Measurements from ENCODE around the gene TPK1.

TPK1 gene

GRCh38 chr7:144629011-144629410 is 206.8 kb downstream of the TPK1 start:
- no peak overlapping the region for H3K27ac ChIP-seq
- H2AFZ ChIP-seq (ENCODE audit: low read depth): no peak overlapping the region
- TF ChIP-seq, protein P1, sequence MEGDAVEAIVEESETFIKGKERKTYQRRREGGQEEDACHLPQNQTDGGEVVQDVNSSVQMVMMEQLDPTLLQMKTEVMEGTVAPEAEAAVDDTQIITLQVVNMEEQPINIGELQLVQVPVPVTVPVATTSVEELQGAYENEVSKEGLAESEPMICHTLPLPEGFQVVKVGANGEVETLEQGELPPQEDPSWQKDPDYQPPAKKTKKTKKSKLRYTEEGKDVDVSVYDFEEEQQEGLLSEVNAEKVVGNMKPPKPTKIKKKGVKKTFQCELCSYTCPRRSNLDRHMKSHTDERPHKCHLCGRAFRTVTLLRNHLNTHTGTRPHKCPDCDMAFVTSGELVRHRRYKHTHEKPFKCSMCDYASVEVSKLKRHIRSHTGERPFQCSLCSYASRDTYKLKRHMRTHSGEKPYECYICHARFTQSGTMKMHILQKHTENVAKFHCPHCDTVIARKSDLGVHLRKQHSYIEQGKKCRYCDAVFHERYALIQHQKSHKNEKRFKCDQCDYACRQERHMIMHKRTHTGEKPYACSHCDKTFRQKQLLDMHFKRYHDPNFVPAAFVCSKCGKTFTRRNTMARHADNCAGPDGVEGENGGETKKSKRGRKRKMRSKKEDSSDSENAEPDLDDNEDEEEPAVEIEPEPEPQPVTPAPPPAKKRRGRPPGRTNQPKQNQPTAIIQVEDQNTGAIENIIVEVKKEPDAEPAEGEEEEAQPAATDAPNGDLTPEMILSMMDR (conservative IDR thresholded peaks at IDR 0.05; ENCODE audit: low read depth, low read length): no peak
- H3K27me3 ChIP-seq (ENCODE audit: insufficient read depth, low read depth): no peaks in the 10 kb centered on the region
- no peaks in the 10 kb centered on the region for H3K79me2 ChIP-seq (ENCODE audit: insufficient read depth, low read depth)
- no peaks in the 10 kb centered on the region for H3K4me1 ChIP-seq (ENCODE audit: low read depth, poor library complexity, severe bottlenecking)
- no peak overlapping the region for H3K9ac ChIP-seq
- no peaks in the 10 kb centered on the region for H3K36me3 ChIP-seq (ENCODE audit: insufficient read depth)
- no peak overlapping the region for H3K4me3 ChIP-seq (IDR thresholded peaks at IDR 0.05; ENCODE audit: insufficient read depth, low read depth, low read length)
- no peak overlapping the region for H3K4me2 ChIP-seq
- H4K20me1 ChIP-seq (ENCODE audit: insufficient read depth): no peaks in the 10 kb centered on the region

DNA sequence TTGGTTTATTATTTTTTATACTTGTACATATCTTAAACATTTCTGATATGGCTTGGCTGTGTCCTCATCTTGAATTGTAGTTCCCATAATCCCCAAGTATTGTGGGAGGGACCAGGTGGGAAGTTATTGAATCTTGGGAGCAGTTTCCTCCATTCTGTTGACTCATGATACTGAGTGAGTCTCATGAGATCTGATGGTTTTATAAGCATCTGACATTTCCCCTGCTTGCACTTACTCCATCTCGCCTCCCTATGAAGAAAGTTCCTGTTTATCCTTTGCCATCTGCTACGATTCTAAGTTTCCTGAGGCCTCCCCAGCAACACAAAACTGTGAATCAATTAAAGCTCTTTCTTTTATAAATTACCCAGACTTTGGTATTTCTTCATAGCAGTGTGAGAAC is 207.7 kb downstream of the TPK1 start:
- Histone ChIP-seq H3K9ac (no peak overlapping the region), H3K79me2 (ENCODE audit: insufficient read depth, low read depth) (no peaks in the 10 kb centered on the region)

DNA sequence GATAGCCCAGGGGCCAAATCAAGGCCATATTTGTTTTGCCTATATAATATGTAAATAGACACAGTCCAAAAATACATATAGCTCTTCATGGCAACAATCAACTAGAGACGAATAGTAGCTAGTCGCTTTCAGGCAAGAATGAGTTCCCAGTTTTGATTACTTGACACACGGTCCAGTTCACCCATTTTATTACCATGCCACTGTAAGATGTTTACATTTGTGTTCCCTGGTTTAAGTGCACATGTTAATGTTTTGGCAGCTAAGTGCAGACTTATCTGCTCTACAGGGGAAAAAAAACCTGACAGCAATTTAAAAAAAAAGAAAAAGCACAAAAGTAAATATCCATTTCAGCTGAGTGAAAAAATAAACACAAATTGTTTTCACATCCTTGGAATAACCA is 213.1 kb downstream of the TPK1 start:
- Histone ChIP-seq H3K79me2 (ENCODE audit: insufficient read depth, low read depth) (no peaks in the 10 kb centered on the region), H3K9ac (no peak overlapping the region), H3K4me2 (no peak overlapping the region), H3K27ac (no peak overlapping the region), H4K20me1 (ENCODE audit: insufficient read depth) (no peaks in the 10 kb centered on the region), H3K4me1 (ENCODE audit: low read depth, poor library complexity, severe bottlenecking) (no peaks in the 10 kb centered on the region), H3K36me3 (ENCODE audit: insufficient read depth) (no peaks in the 10 kb centered on the region), H3K27me3 (ENCODE audit: insufficient read depth, low read depth) (no peaks in the 10 kb centered on the region), H3K4me3 (IDR thresholded peaks at IDR 0.05; ENCODE audit: insufficient read depth, low read depth, low read length) (no peak overlapping the region), H2AFZ (ENCODE audit: low read depth) (no peak overlapping the region)
- TF ChIP-seq, protein P1 (conservative IDR thresholded peaks at IDR 0.05; ENCODE audit: low read depth, low read length): no peak

More for the DNA sequence above, 207.7 kb downstream of the TPK1 start:
- TF ChIP-seq, protein P1 (conservative IDR thresholded peaks at IDR 0.05; ENCODE audit: low read depth, low read length): no peak
- H3K27me3 ChIP-seq (ENCODE audit: insufficient read depth, low read depth): no peaks in the 10 kb centered on the region
- H3K4me1 ChIP-seq (ENCODE audit: low read depth, poor library complexity, severe bottlenecking): no peaks in the 10 kb centered on the region
- H2AFZ ChIP-seq (ENCODE audit: low read depth): no peak overlapping the region
- no peak overlapping the region for H3K4me3 ChIP-seq (IDR thresholded peaks at IDR 0.05; ENCODE audit: insufficient read depth, low read depth, low read length)
- no peaks in the 10 kb centered on the region for H3K36me3 ChIP-seq (ENCODE audit: insufficient read depth)
- H3K4me2 ChIP-seq: no peak overlapping the region
- no peaks in the 10 kb centered on the region for H4K20me1 ChIP-seq (ENCODE audit: insufficient read depth)
- no peak overlapping the region for H3K27ac ChIP-seq

GRCh38 chr7:144606261-144606660 is 229.6 kb downstream of the TPK1 start:
- H4K20me1 ChIP-seq (ENCODE audit: insufficient read depth): no peaks in the 10 kb centered on the region
- H3K4me2 ChIP-seq: no peak overlapping the region
- H3K9ac ChIP-seq: no peak overlapping the region
- no peak overlapping the region for H3K27ac ChIP-seq
- H3K4me1 ChIP-seq (ENCODE audit: low read depth, poor library complexity, severe bottlenecking): no peaks in the 10 kb centered on the region
- H3K27me3 ChIP-seq (ENCODE audit: insufficient read depth, low read depth): no peaks in the 10 kb centered on the region
- TF ChIP-seq, protein P1 (conservative IDR thresholded peaks at IDR 0.05; ENCODE audit: low read depth, low read length): no peak
- no peak overlapping the region for H2AFZ ChIP-seq (ENCODE audit: low read depth)
- H3K36me3 ChIP-seq (ENCODE audit: insufficient read depth): no peaks in the 10 kb centered on the region
- no peak overlapping the region for H3K4me3 ChIP-seq (IDR thresholded peaks at IDR 0.05; ENCODE audit: insufficient read depth, low read depth, low read length)
- H3K79me2 ChIP-seq (ENCODE audit: insufficient read depth, low read depth): no peaks in the 10 kb centered on the region
